MM.1S (cell line): ENCODE results near the gene MLANA.

ENCODE experiments used
- CTCF ChIP-seq: fragments of 300-600 bp; sonication (generic); IDR thresholded peaks from 2 replicates; pipeline ENCODE4 v1.5.1; 2016; ENCODE audit warnings: antibody characterized with exemption, low read length, mixed read lengths
- EZH2 ChIP-seq: fragments of 300-600 bp; sonication (generic); optimal IDR thresholded peaks from 2 replicates; pipeline ENCODE3; 2017; ENCODE audit warnings: low read depth, mild to moderate bottlenecking, antibody characterized with exemption, low read length, mixed read lengths
- EZH2phosphoT487 ChIP-seq: fragments of 300-600 bp; sonication (generic); IDR thresholded peaks from 2 replicates; pipeline ENCODE4 v1.6.1; 2018; ENCODE audit warnings: antibody characterized with exemption, low read length

- TF ChIP-seq CTCF (no peak), EZH2 (no peak), EZH2phosphoT487 (no peak)
Measured at GRCh38 chr9:5931657-5932056, 41.0 kb downstream of the MLANA start.
